Endodermal cell (in vitro differentiated cells): ENCODE data around the gene HOXB5. TPM values are rescaled to one million over a fixed set of nuclear protein-coding genes. Genes with fewer than 3 reads are reported as not detected.

Experiments used
- DNase-seq: peaks from one replicate; pipeline ENCODE4 v3.0.0-alpha.2; 2017
- H3K27ac ChIP-seq: 2 replicates; pipeline ENCODE4 v1.5.1; 2013; ENCODE audit warnings: mild to moderate bottlenecking, low read depth, low read length, moderate library complexity
- H3K27me3 ChIP-seq: 2 replicates; pipeline ENCODE4 v1.6.1; 2013; ENCODE audit warnings: mild to moderate bottlenecking, low read length, moderate library complexity; ENCODE audit not compliant: insufficient read depth, control insufficient read depth, poor library complexity, severe bottlenecking
- H3K36me3 ChIP-seq: 2 replicates; pipeline ENCODE4 v1.7.0; 2013; ENCODE audit warnings: mild to moderate bottlenecking, low read length, moderate library complexity; ENCODE audit not compliant: control insufficient read depth, insufficient read depth
- H3K4me1 ChIP-seq: one replicate; pipeline ENCODE4 v1.7.0; 2013; ENCODE audit warnings: low read length; ENCODE audit not compliant: control insufficient read depth, insufficient read depth
- H3K4me3 ChIP-seq: 2 replicates; pipeline ENCODE4 v1.5.1; 2013; ENCODE audit warnings: mild to moderate bottlenecking, low read length, moderate library complexity
- H3K9ac ChIP-seq: 2 replicates; pipeline ENCODE4 v1.6.1; 2013; ENCODE audit warnings: mild to moderate bottlenecking, low read length, moderate library complexity; ENCODE audit not compliant: poor library complexity, severe bottlenecking; ENCODE audit errors: extremely low read depth
- H3K9me3 ChIP-seq: 2 replicates; pipeline ENCODE4 v1.6.1; 2013; ENCODE audit warnings: mild to moderate bottlenecking, low read length, moderate library complexity; ENCODE audit not compliant: control insufficient read depth
- H3K27ac Mint-ChIP-seq: 2 replicates; pipeline ENCODE4 v1.8.0; 2020; ENCODE audit warnings: mixed read lengths
- H3K27me3 Mint-ChIP-seq: 2 replicates; pipeline ENCODE4 v1.8.0; 2021; ENCODE audit warnings: mild to moderate bottlenecking, mixed read lengths; ENCODE audit not compliant: insufficient read depth
- H3K36me3 Mint-ChIP-seq: 2 replicates; pipeline ENCODE4 v1.8.0; 2020; ENCODE audit warnings: low read depth, mixed read lengths
- H3K4me1 Mint-ChIP-seq: 2 replicates; pipeline ENCODE4 v1.8.0; 2020; ENCODE audit warnings: mixed read lengths
- H3K4me3 Mint-ChIP-seq: 2 replicates; pipeline ENCODE4 v1.8.0; 2020; ENCODE audit warnings: mild to moderate bottlenecking, moderate library complexity, mixed read lengths
- H3K9me3 Mint-ChIP-seq: 2 replicates; pipeline ENCODE4 v1.8.0; 2020; ENCODE audit warnings: mild to moderate bottlenecking, mixed read lengths
- WGBS, 2 experiments: methylation state at CpG; one replicate each; pipeline versions ENCODE4 v1.1.5 to v1.1.7; 2013; ENCODE audit warnings: missing lambda C conversion rate in 2 of 2, mixed read lengths in 1 of 2; ENCODE audit not compliant: insufficient coverage in 1 of 2, insufficient read length in 1 of 2; 5-methylcytosine and 5-hydroxymethylcytosine counted together
- microRNA-seq: library from miRNA; unstranded; fragments of <30 nt; microRNA quantifications from one replicate; pipeline ENCODE4 v1.2.0, GENCODE V29; 2020; ENCODE audit warnings: borderline microRNAs expressed
- total RNA-seq, 2 donors: library from RNA; stranded (reverse); fragmentation: NEBNext Ultra II Directional in 1 of 2; extraction: Animal tissue kit (Norgen Biotek cat#: 25700) in 1 of 2; gene quantifications; 2 replicates in 1 of 2; 3 replicates in 1 of 2; pipeline ENCODE4 v1.2.1, GENCODE V29; 2021
- TF ChIP-seq, protein P1 (sequence below): fragments of 200-600 bp; sonication (generic); conservative IDR thresholded peaks from 2 replicates; pipeline ENCODE4 v1.5.0; 2021; ENCODE audit warnings: antibody characterized with exemption, mild to moderate bottlenecking

Gene HOXB5
- total RNA-seq, 2 donors from 2014 or later = not detected

DNA sequence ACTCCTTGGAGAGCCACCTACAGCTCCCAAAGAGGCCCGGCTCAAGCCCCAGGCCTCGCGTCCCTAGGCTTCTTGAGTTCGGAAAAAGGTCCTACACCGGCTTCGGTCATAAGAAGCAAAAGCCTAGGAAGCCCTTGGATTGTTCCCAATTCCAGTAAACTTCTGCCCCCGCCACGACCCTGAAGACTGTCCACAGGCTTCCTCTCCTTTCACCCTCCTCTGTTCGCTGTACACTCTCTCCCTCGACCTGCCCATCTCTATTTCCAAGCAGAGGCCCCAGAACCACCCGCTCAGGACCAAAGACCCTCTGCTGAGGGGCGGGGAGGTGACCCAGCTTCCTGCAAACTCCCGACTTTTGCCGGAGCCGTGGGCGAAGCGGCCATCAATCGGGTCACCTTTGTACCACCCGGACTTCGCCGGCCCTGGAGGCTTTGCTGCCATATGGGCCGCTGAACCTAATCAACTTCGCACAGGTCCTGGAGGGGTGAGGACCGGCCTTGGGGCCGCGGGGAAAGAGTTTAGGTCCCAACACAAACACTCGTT lies 51.4 kb downstream of the HOXB5 start:
- DNase-seq = peak; percentile 75
- Mint-ChIP-seq H3K9me3 (no peaks in the 10 kb centered on the region), H3K36me3 (no peaks in the 10 kb centered on the region), H3K4me1 (peaks cover 27% of the 10 kb centered on the region), H3K27me3 (peaks cover 93% of the 10 kb centered on the region), H3K4me3 (peak overlapping the region; percentile 57), H3K27ac (no peak overlapping the region)
- H3K27me3 ChIP-seq = peaks cover 86% of the 10 kb centered on the region
- H3K4me3 ChIP-seq = peak overlapping the region; percentile 47
- peak overlapping the region; percentile 76 for H3K27ac ChIP-seq
- no peaks in the 10 kb centered on the region for H3K9me3 ChIP-seq
- peaks cover 2% of the 10 kb centered on the region for H3K4me1 ChIP-seq
- TF ChIP-seq, protein P1, sequence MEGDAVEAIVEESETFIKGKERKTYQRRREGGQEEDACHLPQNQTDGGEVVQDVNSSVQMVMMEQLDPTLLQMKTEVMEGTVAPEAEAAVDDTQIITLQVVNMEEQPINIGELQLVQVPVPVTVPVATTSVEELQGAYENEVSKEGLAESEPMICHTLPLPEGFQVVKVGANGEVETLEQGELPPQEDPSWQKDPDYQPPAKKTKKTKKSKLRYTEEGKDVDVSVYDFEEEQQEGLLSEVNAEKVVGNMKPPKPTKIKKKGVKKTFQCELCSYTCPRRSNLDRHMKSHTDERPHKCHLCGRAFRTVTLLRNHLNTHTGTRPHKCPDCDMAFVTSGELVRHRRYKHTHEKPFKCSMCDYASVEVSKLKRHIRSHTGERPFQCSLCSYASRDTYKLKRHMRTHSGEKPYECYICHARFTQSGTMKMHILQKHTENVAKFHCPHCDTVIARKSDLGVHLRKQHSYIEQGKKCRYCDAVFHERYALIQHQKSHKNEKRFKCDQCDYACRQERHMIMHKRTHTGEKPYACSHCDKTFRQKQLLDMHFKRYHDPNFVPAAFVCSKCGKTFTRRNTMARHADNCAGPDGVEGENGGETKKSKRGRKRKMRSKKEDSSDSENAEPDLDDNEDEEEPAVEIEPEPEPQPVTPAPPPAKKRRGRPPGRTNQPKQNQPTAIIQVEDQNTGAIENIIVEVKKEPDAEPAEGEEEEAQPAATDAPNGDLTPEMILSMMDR = no peak
- WGBS, 2 experiments = 47 to 62% methylated on average over 7 to 24 of the region's 27 CpGs
- H3K36me3 ChIP-seq = no peaks in the 10 kb centered on the region
- H3K9ac ChIP-seq = no peak overlapping the region

DNA sequence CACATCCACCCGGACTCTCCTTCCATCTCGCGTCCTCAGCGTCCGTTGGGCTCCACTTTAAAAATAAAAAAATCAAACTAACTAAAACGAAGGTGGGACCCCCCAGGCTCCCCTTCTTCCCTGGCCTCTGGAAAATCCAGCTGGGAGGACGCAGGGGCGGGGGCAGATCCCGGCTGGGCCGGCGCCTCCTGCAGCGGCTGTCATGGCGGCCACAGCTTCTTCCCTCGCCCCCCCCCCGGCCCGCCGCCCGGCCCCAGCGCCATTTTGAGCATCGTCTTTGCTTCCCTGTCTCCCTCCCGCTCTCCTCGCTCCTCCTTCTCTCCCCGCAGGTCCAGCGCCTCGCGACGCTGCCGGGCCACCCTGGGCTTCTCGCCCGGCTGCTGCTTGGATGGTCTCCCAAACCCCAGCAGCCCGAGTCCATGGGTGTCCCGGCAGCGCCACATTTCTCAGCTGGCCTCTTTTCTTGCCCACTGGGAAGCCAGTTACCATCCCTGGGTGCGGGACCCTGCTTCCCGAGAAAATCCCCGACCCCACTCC lies 51.9 kb downstream of the HOXB5 start:
- H3K4me3 Mint-ChIP-seq = peak overlapping the region; percentile 57
- H3K9me3 Mint-ChIP-seq = no peaks in the 10 kb centered on the region
- peak; percentile 79 for DNase-seq
- H3K27ac Mint-ChIP-seq = no peak overlapping the region
- peaks cover 25% of the 10 kb centered on the region for H3K4me1 Mint-ChIP-seq
- H3K27me3 Mint-ChIP-seq = peaks cover 93% of the 10 kb centered on the region
- WGBS, 2 experiments = 39 to 49% methylated on average over 22 to 35 of the region's 36 CpGs
- Histone ChIP-seq H3K4me3 (peak overlapping the region; percentile 47), H3K9me3 (no peaks in the 10 kb centered on the region), H3K27me3 (peaks cover 80% of the 10 kb centered on the region), H3K9ac (no peak overlapping the region), H3K4me1 (no peaks in the 10 kb centered on the region), H3K36me3 (no peaks in the 10 kb centered on the region), H3K27ac (peak overlapping the region; percentile 76)
- no peaks in the 10 kb centered on the region for H3K36me3 Mint-ChIP-seq
- TF ChIP-seq, protein P1 = no peak

Small RNA genes within 50 kb of the gene (microRNA-seq; reads per million reads assigned to microRNA genes)
- gene MIR196A1 = not detected

Other genes starting within 250 kb of the HOXB5 start
- under 1 TPM; 0.31 to 0.53 TPM for gene SKAP1, start 163.6 kb downstream of the HOXB5 start, total RNA-seq
- gene HOXB1, start 62.8 kb downstream of the HOXB5 start, total RNA-seq = not detected
- gene HOXB2, start 48.7 kb downstream of the HOXB5 start, total RNA-seq = under 1 TPM in 1 of 2 donors, not detected in 1; 0.22 TPM
- not detected for gene HOXB4, start 15.4 kb downstream of the HOXB5 start, total RNA-seq
- not detected for gene HOXB3, start 3.5 kb downstream of the HOXB5 start, total RNA-seq
- gene HOXB6, start 11.2 kb upstream of the HOXB5 start, total RNA-seq = not detected
- not detected for gene HOXB7, start 17.2 kb upstream of the HOXB5 start, total RNA-seq
- not detected for gene HOXB8, start 21.5 kb upstream of the HOXB5 start, total RNA-seq
- not detected for gene HOXB9, start 32.6 kb upstream of the HOXB5 start, total RNA-seq
- not detected for gene PRAC1, start 128.7 kb upstream of the HOXB5 start, total RNA-seq
- gene PRAC2, start 129.4 kb upstream of the HOXB5 start, total RNA-seq = not detected
- not detected for gene HOXB13, start 135.0 kb upstream of the HOXB5 start, total RNA-seq
- 1 to 10 TPM in 1 of 2 donors, under 1 TPM in 1; 0.49 to 2.1 TPM for gene TTLL6, start 223.4 kb upstream of the HOXB5 start, total RNA-seq
- 10 to 100 TPM; 38.4 to 45.2 TPM for gene CALCOCO2, start 237.3 kb upstream of the HOXB5 start, total RNA-seq